Suprapubic skin (tissue), 4 donors: ENCODE data around the gene SPINK5. TPM values are rescaled to one million over a fixed set of nuclear protein-coding genes. Genes with fewer than 3 reads are reported as not detected.

ENCODE experiments used
- DNase-seq, 2 donors: peaks; one replicate each; pipeline ENCODE4 v3.0.0-alpha.2; 2019; ENCODE audit warnings: low spot score in 2 of 2
- H3K27ac ChIP-seq: fragments of 200-600 bp; sonication (generic); one replicate; pipeline ENCODE4 v1.5.1; 2019
- H3K27me3 ChIP-seq: fragments of 200-600 bp; sonication (generic); one replicate; pipeline ENCODE4 v1.5.1; 2019
- H3K36me3 ChIP-seq: fragments of 200-600 bp; sonication (generic); one replicate; pipeline ENCODE4 v1.5.1; 2019
- H3K4me1 ChIP-seq: fragments of 200-600 bp; sonication (generic); one replicate; pipeline ENCODE4 v1.5.1; 2019
- H3K4me3 ChIP-seq: fragments of 200-600 bp; sonication (generic); one replicate; pipeline ENCODE4 v1.5.1; 2019; ENCODE audit warnings: mild to moderate bottlenecking
- H3K9me3 ChIP-seq: fragments of 200-600 bp; sonication (generic); one replicate; pipeline ENCODE4 v1.5.1; 2019
- CTCF ChIP-seq, 2 donors: fragments of 200-600 bp in 1 of 2; fragments of 450-650 bp in 1 of 2; sonication (generic) in 1 of 2; IDR thresholded peaks; one replicate each; pipeline ENCODE4 v1.5.1; 2016 to 2019; ENCODE audit warnings: antibody characterized with exemption in 2 of 2, mild to moderate bottlenecking in 1 of 2, moderate library complexity in 1 of 2
- EP300 ChIP-seq: sonication (generic); formaldehyde crosslinking; IDR thresholded peaks from one replicate; pipeline ENCODE4 v1.6.1; 2017; ENCODE audit warnings: antibody characterized with exemption
- POLR2A ChIP-seq, 2 donors: fragments of 450-650 bp; IDR thresholded peaks; one replicate each; pipeline ENCODE4 v1.6.1; 2017; ENCODE audit warnings: antibody characterized with exemption in 2 of 2, mild to moderate bottlenecking in 2 of 2, moderate library complexity in 2 of 2
- POLR2AphosphoS5 ChIP-seq, 3 donors: sonication (generic); formaldehyde crosslinking; IDR thresholded peaks; one replicate each; pipeline ENCODE4 v1.6.1; 2017; ENCODE audit warnings: antibody characterized with exemption in 3 of 3
- WGBS: methylation state at CpG from one replicate; pipeline ENCODE4 v1.1.5; 2018; 5-methylcytosine and 5-hydroxymethylcytosine counted together
- total RNA-seq, 4 donors: library from RNA; depleted of rRNA; stranded (reverse); fragments of >200 nt; gene quantifications; one replicate each; pipeline ENCODE4 v1.1.0, GENCODE V29; 2016

The SPINK5 gene
- total RNA-seq, 4 donors from 2014 or later: 172 to 373 (median 245) TPM

- H3K4me3 ChIP-seq: no peak overlapping the region
- no peaks in the 10 kb centered on the region for H3K36me3 ChIP-seq
- WGBS: 90% methylated on average over 1 of the region's 1 CpG
- TF ChIP-seq POLR2AphosphoS5 (IDR thresholded peaks at IDR 0.05) (no peak), CTCF (IDR thresholded peaks at IDR 0.05) (no peak), EP300 (no peak), POLR2A (IDR thresholded peaks at IDR 0.05) (no peak)
- no peaks in the 10 kb centered on the region for H3K4me1 ChIP-seq
- no peak for DNase-seq
- no peak overlapping the region for H3K27ac ChIP-seq
- no peaks in the 10 kb centered on the region for H3K9me3 ChIP-seq
- H3K27me3 ChIP-seq: no peaks in the 10 kb centered on the region
These were observed 92.8 kb downstream of the SPINK5 start for GRCh38 chr5:148156609-148157008.

DNA sequence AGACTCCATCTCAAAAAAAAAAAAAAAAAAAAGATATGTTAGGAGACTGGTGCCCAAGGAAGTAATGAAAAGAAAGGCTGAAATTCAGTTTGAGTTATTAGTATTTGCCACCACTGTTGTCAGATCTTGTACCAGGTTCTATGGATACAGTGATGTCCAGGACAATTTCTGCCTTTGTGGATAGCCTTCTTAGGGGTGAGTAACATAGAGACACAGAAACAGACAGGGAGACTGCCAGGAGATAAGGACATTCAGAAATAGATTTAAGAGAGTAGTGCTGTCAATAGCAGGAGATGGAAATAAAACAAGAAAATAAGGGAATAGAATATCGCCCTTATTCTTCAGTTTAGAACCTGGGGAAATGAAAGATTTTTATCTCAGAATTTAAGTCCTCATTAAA, 98.3 kb downstream of the SPINK5 start:
- H3K27ac ChIP-seq: no peak overlapping the region
- no peak for TF ChIP-seq CTCF (IDR thresholded peaks at IDR 0.05)
- TF ChIP-seq POLR2AphosphoS5 (IDR thresholded peaks at IDR 0.05): no peak
- TF ChIP-seq POLR2A (IDR thresholded peaks at IDR 0.05): no peak
- no peak for TF ChIP-seq EP300
- no peak overlapping the region for H3K4me3 ChIP-seq
- no peaks in the 10 kb centered on the region for H3K27me3 ChIP-seq
- no peak for DNase-seq
- no peaks in the 10 kb centered on the region for H3K9me3 ChIP-seq
- no peaks in the 10 kb centered on the region for H3K4me1 ChIP-seq
- H3K36me3 ChIP-seq: no peaks in the 10 kb centered on the region
- WGBS: 82% methylated on average over 1 of the region's 1 CpG

DNA sequence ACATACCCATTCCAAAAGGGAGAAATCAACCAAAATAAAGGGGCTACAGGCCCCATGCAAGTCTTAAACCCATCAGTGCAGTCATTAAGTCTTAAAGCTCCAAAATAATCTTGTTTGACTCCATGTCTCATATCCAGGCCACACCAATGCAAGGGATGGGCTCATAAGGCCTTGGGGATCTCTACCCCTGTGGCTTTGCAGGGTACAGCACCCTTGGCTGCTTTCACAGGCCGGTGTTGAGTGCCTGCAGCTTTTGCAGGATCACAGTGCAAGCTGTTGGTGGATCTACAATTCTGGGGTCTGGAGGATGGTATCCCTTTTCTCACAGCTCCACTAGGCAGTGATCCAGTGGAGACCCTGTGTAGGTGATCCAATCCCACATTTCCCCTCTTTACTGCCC, 99.6 kb downstream of the SPINK5 start:
- 80% methylated on average over 1 of the region's 1 CpG for WGBS
- Histone ChIP-seq H3K36me3 (no peaks in the 10 kb centered on the region), H3K9me3 (no peaks in the 10 kb centered on the region), H3K27ac (no peak overlapping the region), H3K4me3 (no peak overlapping the region), H3K27me3 (no peaks in the 10 kb centered on the region), H3K4me1 (no peaks in the 10 kb centered on the region)
- no peak for DNase-seq
- TF ChIP-seq EP300: no peak
- TF ChIP-seq POLR2AphosphoS5 (IDR thresholded peaks at IDR 0.05): no peak
- no peak for TF ChIP-seq POLR2A (IDR thresholded peaks at IDR 0.05)
- TF ChIP-seq CTCF (IDR thresholded peaks at IDR 0.05): no peak

DNA sequence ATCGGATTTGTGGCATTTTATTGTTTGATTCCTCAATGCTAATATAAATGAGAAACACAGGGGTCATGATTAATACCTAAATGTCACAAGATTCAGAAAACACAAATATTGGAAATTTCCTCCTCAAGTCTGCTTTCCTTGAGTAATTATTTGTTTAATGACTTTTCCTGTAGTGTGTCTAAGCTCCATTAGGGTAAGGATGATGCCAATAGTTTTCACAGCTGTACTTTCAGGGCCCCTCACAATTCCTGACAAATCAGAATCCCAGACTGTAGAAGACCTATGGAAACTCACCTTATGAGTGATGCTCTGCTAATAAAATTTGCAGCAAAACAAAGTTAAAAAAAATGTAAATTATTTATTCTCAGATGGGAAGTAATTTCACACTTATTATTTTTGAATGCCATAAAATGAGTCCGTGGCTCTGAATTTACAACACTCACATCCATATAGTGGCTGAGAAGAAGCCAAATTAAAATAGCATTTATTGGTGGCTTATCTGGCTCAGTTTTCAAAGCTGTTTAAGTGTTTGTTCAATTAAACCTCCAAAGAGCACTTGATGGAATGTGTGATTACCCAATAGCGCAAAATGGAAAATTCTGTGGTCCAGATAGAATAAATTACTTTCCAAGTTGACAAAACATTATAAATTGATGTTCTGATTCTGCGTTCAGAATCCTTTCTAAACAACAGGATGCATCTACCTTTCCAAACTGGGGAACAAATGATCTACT, 102.9 kb downstream of the SPINK5 start:
- H3K4me3 ChIP-seq: no peak overlapping the region
- H3K27me3 ChIP-seq: no peaks in the 10 kb centered on the region
- WGBS: 76% methylated on average over 4 of the region's 4 CpGs
- TF ChIP-seq POLR2AphosphoS5 (IDR thresholded peaks at IDR 0.05): no peak
- no peaks in the 10 kb centered on the region for H3K9me3 ChIP-seq
- H3K36me3 ChIP-seq: no peaks in the 10 kb centered on the region
- H3K4me1 ChIP-seq: no peaks in the 10 kb centered on the region
- no peak overlapping the region for H3K27ac ChIP-seq
- DNase-seq: no peak

GRCh38 chr5:148168246-148168645, 104.5 kb downstream of the SPINK5 start, which contains the start of gene SPINK14:
SPINK14 (plus strand) TSS chr5:148168546; CDS start chr5:148169733, 1,187 bp downstream.
- Histone ChIP-seq H3K4me3 (no peak within 1 kb of the TSS), H3K9me3 (no peaks in the 10 kb centered on the region), H3K27ac (no peak within 1 kb of the TSS), H3K27me3 (no peaks in the 10 kb centered on the region), H3K4me1 (no peaks in the 10 kb centered on the region), H3K36me3 (no peaks in the 10 kb centered on the region)
- TF ChIP-seq CTCF (IDR thresholded peaks at IDR 0.05) (no peak), EP300 (no peak), POLR2A (IDR thresholded peaks at IDR 0.05) (no peak), POLR2AphosphoS5 (IDR thresholded peaks at IDR 0.05) (no peak)
- 90% methylated on average over 1 of the region's 1 CpG for WGBS
- no peak for DNase-seq
